Islet of Langerhans (tissue), 1 donor: ENCODE data around the gene NOL6.
"Not testable (repeated sequence)": the region's sequence is repeated elsewhere in the genome, so short reads cannot be mapped to it uniquely, and the experiment has no call there.

Experiments used
- FAIRE-seq: peaks from one replicate; lab custom pipeline; 2011; peaks lifted over from hg19 to GRCh38; lab: Jason Lieb, UNC

The NOL6 gene, protein sequence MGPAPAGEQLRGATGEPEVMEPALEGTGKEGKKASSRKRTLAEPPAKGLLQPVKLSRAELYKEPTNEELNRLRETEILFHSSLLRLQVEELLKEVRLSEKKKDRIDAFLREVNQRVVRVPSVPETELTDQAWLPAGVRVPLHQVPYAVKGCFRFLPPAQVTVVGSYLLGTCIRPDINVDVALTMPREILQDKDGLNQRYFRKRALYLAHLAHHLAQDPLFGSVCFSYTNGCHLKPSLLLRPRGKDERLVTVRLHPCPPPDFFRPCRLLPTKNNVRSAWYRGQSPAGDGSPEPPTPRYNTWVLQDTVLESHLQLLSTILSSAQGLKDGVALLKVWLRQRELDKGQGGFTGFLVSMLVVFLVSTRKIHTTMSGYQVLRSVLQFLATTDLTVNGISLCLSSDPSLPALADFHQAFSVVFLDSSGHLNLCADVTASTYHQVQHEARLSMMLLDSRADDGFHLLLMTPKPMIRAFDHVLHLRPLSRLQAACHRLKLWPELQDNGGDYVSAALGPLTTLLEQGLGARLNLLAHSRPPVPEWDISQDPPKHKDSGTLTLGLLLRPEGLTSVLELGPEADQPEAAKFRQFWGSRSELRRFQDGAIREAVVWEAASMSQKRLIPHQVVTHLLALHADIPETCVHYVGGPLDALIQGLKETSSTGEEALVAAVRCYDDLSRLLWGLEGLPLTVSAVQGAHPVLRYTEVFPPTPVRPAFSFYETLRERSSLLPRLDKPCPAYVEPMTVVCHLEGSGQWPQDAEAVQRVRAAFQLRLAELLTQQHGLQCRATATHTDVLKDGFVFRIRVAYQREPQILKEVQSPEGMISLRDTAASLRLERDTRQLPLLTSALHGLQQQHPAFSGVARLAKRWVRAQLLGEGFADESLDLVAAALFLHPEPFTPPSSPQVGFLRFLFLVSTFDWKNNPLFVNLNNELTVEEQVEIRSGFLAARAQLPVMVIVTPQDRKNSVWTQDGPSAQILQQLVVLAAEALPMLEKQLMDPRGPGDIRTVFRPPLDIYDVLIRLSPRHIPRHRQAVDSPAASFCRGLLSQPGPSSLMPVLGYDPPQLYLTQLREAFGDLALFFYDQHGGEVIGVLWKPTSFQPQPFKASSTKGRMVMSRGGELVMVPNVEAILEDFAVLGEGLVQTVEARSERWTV

DNA sequence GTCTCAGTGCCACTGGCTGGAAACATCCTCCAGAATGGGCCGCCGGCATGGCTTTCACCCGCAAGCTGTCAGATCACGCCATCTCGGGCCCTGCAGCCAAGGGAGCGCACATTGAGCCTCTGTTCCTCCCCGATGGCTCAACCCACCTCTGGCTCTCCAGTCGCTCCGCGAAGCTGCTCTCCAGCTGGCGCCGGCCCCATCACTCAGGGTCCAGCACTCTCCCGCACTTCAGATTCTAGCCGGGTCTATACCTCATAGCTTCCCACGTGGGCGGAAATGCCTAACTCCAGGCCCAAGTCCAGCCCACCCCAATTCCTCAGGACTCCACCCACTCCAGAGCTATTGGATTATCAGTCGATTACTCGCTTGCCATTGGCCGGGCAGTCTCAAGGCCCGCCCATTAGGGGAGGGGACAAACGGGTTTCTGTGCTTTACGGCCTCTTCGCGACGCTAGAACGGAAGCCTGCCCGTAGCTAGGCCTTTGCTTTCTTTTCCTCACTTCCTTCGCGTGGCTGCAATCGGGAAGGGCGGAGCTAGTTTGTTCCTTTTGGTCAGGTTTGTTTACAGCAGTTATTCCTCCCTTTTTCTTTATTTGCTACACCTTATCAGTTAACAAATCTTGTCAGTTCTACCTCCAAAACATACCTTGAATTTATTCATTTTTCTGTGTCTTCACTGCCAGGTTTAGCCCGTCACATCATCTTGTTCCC is at the start of gene NOL6:
TSS of gene NOL6 (minus strand) at position 282 of the 710 bp plus-strand sequence. CDS start at position 200, 82 bp downstream.
- FAIRE-seq: peak; percentile 96

DNA sequence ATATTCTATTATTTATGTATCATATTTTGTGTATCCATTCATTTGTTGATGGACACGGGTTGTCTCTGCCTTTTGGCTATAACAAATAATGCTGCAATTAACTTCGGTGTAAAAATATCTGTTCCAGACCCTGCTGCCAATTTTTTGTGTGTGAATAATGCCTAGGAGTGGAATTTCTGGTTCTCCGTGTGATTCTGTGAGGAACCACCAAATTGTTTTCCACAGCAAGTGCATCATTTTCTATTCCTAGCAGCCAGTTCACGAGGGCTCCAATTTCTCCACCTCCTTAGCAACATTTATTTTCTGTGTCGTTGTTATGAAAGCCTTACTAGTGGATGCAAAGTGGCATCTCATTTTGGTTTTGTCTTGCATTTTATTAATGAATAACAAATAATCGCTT is 48.1 kb upstream of the NOL6 start:
- not testable (repeated sequence) for FAIRE-seq

DNA sequence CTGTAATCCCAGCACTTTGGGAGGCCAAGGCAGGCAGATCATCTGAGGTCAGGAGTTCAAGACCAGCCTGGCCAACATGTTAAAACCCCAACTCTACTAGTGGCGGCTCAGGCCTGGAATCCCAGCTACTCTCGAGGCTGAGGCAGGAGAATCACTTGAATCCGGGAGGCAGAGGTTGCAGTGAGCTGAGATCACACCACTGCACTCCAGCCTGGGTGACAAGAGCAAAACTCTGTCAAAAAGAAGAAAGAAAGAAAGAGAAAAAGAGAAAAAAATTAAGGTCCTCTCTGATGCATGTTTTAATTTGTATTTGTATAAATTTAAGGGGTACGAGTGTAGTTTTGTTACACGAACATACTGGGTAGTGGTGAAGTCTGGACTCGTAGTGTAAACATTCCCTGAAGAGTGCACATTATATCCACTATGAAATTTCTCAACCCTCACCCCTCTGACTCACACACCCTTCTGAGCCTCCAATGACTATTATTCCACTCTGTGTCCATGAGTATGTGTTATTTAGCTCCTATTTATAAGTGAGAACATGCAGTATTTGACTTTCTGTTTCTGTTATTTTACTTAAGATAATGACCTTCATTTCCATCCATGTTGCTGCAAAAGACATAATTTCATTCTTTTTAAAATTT is 44.3 kb upstream of the NOL6 start:
- not testable (repeated sequence) for FAIRE-seq

DNA sequence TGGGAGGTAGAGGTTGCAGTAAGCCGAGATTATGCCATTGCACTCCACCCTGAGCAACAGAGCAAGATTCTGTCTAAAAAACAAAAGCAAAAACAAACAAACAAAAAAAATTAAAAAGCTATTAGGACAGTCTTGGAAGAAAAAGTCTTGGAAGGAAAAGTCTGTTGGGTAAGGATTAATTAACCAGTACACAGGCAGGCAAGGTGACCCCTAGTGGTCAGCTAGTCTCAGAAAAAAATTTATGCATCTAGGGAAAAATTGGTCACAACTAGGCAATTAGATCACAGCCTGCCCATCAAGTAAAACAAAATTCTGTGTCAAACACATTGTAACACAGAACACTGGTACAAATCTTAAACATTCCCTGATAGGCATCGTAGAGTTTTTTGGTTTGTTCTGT is 43.6 kb upstream of the NOL6 start:
- peak; percentile 97 for FAIRE-seq

DNA sequence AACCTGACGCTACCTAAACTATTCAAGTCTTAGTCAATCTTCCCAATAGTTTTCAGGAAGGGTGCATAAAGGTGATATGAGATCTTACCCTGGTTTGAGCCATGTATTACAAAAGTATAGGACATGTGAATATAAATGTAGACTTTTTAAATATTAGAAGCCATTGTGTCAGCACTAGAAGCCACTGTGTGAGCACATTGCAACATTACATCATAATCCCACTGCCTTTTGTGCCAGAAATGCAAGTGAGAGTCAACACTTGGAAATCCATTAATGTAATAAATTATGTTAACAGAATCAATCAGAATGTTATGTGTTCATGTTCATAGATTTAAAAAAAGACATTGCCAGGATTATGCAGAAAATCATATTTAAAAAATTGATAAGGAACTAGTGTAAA is 42.7 kb upstream of the NOL6 start:
- FAIRE-seq: not testable (repeated sequence)

DNA sequence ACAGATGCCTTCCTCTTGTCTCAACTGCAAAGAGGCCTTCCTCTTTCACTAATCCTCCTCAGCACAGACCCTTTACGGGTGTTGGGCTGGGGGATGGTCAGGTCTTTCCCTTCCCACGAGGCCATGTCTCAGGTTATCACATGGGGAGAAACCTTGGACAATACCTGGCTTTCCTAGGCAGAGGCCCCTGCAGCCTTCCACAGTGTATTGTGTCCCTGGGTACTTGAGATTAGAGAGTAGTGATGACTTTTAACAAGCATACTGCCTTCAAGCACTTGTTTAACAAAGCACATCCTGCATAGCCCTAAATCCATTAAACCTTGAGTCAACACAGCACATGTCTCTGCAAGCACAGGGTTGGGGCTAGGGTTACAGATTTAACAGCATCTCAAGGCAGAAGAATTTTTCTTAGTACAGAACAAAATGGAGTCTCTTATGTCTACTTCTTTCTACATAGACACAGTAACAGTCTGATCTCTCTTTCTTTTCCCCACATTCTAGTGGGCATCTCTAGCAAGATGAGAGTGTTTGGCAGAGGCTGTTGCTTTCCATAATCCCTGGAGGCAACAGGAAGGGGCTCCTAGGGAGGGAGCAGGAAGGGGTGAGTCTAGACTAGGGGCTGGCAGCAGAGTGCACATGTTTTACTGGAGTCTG is 41.7 kb upstream of the NOL6 start:
- FAIRE-seq: not testable (repeated sequence)

DNA sequence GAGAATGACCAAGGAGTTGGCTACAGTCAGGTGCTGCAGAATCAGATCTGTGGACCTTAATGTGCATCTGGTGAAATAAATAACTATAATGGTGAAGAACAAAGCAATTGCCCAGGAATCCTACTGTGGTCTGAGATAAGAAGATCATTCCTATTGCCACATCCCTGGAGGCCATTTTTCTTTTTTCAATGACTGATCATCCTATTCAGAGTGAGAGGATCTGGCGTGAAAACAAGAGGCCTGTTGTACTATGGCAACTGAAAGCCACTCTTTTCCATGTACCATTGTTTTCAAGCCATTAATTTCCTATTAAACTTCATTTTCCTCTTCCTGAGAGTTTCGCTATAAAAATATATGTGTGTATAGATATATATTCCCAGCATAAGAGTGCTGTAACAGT is 38.8 kb upstream of the NOL6 start:
- FAIRE-seq: not testable (repeated sequence)

DNA sequence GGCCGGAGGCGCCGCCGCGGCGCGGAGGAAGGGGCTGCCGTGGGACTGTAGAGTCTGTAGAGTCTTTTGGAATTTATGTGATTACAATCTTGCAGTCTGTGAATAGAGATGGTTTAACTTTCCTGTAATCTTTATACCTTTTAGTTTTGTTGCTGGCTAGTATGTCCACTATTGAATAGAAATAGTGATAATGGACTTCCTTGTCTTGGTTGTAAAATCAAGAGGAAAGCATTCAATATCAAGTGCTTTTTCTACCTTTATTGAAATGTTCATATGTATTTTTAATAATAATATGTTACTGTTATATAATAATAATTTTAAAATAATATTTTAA is 37.4 kb upstream of the NOL6 start:
- FAIRE-seq: not testable (repeated sequence)

DNA sequence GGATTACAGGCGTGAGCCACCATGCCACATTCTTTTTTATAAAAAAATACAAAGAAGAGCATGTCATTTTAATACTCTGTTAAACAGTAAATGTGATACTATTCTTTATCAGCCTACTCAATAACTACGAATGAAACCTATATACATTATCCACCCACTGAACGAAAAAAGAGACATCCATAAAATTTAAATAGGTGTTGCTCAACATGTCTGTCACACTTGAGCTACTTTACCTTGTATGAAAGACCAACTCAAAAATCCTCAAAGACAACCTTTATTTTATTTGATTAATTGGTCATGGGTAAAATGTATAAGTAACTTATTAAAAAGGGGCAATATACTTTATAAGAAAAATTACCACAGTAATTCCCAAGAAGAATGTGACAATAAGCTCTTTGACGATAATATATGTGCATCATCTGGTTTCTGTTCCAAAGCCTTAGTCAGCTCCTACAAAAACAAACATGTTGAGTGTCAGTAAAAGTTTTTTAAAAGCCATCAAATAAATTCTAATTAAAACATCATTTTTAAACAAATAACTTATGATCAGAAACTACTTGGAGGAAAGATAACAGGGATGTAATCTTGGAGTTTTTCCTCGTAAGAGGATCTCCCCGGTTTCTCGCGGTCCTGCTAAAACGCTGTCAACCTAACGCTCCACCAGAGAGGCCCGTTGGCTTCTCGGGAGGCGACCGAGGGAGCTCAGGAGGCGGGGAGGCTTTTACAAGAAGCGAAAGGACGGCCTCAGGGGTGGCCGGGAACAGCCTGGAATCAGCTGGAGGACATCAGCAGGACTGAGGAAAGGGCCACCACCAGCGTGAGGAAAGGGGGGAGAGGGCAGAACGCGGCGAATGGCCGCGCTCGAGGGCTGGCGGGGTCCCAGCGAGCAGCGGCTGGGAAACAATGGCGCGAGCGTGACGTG is 36.8 kb upstream of the NOL6 start:
- peak; percentile 72 for FAIRE-seq

DNA sequence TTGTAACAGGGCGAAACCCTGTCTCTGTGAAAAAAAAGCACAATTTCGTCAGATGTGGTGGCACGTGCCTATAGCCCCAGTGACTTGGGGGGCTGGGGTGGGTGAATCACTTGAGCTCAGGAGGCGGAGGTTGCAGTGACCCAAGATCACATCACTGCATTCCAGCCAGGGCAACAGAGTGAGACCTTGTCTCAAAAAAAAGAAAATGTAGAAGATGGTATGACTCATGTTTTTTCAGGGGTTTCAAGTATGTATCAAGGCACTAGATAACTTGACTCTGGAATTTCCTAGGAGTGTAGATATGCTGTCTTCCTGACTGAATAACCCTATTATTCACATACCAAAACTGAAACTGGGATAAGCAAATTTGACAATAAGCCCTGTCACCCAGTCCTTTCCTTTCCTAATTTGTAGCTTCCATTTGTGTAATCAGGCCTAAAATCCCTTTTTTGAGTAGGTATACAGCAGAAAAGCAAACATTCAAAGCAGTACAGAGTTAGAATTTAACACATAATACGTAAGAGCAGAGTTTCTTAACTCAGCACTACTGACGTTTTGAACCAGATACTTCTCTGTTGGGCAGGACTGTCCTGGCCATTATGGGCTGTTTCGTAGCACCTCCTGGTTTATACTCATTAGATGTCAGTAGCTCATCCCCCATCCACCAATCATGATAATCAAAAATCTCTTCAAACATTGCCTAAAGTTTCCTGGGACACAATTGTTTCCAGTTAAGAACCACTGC is 33.1 kb upstream of the NOL6 start:
- no peak for FAIRE-seq

DNA sequence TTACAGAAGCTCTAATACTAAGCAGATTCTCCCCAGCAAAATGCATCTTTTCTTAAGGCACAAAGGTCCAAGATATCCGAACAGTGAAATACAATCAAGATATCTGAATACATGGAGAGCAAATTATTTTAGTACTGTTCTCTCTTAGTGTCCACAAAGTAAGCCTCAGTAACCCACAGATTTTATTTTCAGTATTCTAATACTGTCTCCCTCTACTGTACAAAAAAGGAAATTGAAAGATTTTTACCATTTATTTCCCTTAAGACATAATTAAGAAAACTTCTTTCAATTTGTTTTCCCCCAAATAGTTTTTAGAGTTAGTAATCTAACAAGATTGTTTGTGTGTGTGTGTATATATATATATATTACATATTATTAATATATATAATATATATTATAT is 24.7 kb upstream of the NOL6 start:
- peak; percentile 92 for FAIRE-seq

DNA sequence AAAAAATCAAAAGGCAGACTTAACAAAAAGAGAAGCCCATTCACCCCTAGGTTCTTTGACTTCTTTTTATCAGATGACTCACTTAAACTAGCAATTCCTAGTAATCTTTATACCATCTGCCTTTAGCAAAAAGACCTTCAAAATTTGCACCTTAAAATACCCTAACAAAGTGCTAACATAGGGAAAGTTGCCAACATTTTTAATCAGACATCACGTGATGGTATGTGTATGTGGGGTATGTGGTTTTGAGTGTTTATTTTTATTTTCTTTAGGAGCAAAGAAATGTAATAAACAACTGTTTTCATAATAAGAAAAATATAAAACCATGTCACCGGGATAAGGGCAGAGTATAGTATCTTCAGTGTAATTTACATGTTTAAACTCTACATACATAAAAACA is 20.1 kb upstream of the NOL6 start:
- FAIRE-seq: not testable (repeated sequence)

DNA sequence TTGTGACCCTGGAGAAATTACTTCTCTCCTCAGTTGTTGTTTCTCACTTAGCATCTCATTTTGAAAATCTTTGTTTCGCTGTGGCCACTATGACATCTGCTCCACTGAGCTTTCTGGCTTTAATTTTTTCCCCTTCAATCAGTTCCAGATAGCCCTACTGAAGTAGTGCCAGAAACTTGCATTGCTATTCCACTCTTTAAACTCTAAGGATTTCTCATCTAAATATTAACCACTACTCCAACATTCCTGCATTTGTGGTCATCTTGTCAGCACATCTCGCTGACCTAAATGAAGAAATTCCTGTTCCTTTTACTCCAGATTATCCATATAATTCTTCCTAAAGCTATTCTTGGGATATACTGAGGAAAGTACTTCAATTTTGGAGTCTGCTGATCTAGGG is 15.3 kb upstream of the NOL6 start:
- no peak for FAIRE-seq

DNA sequence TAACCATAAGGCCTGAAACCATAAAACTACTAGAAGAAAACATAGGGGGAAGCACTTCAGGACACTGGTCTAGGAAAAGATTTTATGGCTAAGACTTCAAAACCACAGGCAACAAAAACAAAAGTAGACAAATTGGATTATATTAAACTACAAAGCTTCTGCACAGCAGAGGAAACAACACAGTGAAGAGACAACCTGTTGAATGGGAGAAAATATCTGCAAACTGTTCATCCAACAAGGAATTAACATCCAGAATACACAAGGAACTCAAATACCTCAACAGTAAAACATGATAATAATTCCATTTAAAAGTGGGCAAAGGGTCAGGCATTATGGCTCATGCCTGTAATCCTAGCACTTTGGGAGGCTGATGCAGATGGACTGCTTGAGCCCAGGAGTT is 11.6 kb upstream of the NOL6 start:
- FAIRE-seq: not testable (repeated sequence)

DNA sequence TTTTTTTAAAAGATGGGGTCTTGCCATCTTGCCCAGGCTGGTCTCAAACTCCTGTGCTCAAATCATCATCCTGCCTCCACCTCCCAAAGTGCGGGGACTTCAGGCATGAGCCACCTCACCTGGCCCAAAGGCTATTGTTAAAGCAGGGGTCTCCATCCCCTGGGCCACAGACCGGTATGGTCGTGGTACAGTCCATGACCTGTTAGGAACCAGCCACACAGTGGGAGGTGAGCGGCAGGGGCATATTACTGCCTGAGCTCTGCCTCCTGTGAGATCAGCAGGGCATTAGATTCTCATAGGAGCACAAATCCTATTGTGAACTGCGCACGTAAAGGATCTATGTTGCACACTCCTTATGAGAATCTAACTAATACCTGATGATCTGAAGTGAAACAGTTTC is 7.3 kb upstream of the NOL6 start:
- FAIRE-seq: no peak

DNA sequence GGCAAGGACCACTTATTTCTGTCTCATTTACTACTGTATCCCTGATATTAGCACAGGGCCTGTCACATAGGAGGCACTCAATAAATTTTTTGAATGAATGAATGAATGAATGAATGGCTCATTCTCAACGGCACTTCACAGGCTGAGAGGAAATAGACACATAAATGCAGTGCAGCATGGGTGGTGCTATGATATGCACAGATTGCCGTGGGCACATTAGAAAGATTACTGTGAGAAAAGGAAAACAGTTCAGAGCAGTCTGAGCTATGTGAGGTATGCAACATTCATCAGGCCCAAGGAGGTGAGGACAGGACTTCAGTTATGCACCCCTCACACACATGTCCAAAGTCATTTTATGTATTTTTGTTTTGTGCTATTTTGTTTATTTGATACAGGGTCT is 6.4 kb upstream of the NOL6 start:
- no peak for FAIRE-seq

DNA sequence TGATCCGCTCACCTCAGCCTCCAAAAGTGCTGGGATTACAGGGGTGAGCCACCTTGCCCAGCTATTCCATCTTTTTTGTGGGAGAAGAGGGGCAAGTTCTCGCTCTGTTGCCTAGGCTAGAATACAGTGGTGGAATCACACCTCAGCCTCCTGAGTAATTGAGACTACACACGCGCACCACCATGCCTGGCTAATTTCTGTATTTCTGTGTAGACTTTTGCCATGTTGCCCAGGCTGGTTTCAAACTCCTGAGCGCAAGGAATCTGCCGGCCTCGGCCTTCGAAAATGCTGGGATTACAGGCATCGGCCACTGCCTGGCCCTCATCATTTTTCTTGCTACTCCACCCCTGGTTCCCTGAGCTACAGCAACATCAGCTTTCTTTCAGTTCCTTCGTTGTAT is 2.8 kb upstream of the NOL6 start:
- no peak for FAIRE-seq

DNA sequence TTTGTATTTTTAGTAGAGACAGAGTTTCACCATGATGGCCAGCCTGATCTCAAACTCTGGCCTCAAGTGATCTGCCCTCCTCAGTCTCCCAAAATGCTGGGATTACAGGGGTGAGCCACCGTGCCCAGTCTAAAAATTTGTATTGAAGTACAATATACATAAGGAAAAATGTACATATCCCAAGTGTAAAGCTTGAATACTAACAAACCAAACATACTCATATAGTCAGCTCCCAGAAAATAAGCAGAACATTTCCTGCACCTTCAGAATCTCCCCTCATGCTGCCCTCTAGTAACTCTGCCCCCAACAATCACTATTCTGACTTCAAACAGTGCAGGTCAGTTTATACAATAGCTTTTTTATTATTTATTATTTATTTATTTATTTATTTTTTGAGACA is 1.6 kb upstream of the NOL6 start:
- no peak for FAIRE-seq

DNA sequence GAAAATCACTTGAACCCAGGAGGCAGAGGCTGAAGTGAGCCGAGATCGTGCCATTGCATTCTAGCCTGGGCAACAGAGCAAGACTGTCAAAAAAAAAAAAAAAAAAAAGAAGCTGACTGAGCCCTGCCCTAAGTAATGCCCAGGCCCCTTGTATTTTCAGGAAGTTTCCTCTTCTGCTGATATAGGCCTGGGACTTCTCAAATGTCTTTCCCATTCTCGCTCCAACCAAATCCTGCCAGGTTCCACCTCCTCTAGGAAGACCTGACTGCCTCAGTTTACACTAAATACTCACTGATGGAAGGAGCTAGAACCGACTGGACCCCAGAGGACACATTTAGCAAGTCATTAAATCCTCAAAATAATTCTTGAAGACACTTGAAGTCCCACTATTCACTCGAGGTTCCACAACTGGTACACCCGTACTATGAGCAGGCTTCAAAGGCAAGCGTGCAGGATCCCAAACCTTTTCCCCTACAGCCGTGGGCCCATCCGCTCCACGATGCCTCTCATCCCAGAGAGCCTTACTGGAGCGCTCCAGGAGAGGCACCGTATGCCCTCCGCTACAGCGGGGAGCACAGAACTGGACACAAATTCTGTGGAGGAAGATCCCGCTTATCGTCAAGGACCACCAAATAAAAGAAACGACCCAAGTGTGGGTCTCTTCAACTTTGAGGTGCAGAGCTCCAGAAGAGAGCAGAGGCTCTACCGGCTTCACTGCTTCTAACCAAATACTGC is 676 bp downstream of the NOL6 start:
- FAIRE-seq: no peak
